SK-N-SH treated with all-trans-retinoic acid at 6 μM for 48 hours (cell line): ENCODE results near the gene NUB1.

Experiments
- ATAC-seq: fragments of 200-7000 bp; cut with Tn5 transposase; 3 replicates; pipeline ENCODE4 v1.9.1; 2020; ENCODE audit warnings: mild to moderate bottlenecking, moderate library complexity
- ARNTL ChIP-seq: fragments of 450-650 bp; formaldehyde crosslinking; IDR thresholded peaks from 2 replicates; pipeline ENCODE4 v1.5.0; 2020; ENCODE audit warnings: low read depth, mild to moderate bottlenecking, moderate library complexity, borderline replicate concordance
- BACH2 ChIP-seq: fragments of 250-450 bp; sonication (Bioruptor Pico); IDR thresholded peaks from 2 replicates; pipeline ENCODE4 v1.9.0; 2021; ENCODE audit warnings: mild to moderate bottlenecking, borderline replicate concordance
- CSDC2 ChIP-seq: fragments of 250-450 bp; sonication (Bioruptor Pico); IDR thresholded peaks from 2 replicates; pipeline ENCODE4 v1.5.0; 2020; ENCODE audit warnings: mild to moderate bottlenecking, moderate library complexity
- ESRRG ChIP-seq: fragments of 250-450 bp; sonication (Bioruptor Pico); IDR thresholded peaks from 2 replicates; pipeline ENCODE4 v1.6.1; 2021; ENCODE audit warnings: mild to moderate bottlenecking
- GLIS3 ChIP-seq: fragments of 250-450 bp; sonication (Bioruptor Pico); IDR thresholded peaks from 2 replicates; pipeline ENCODE4 v1.5.0; 2020; ENCODE audit warnings: mild to moderate bottlenecking, moderate library complexity
- ISL1 ChIP-seq: fragments of 250-450 bp; sonication (Bioruptor Pico); IDR thresholded peaks from 2 replicates; pipeline ENCODE4 v2.1.2; 2022; ENCODE audit warnings: mild to moderate bottlenecking, moderate library complexity
- OSR1 ChIP-seq: fragments of 250-450 bp; sonication (Bioruptor Pico); IDR thresholded peaks from 2 replicates; pipeline ENCODE4 v1.8.0; 2022; ENCODE audit warnings: moderate library complexity, mild to moderate bottlenecking, inconsistent platforms
- PPARA ChIP-seq: fragments of 250-450 bp; sonication (Bioruptor Pico); IDR thresholded peaks from 2 replicates; pipeline ENCODE4 v1.5.0; 2020; ENCODE audit warnings: mild to moderate bottlenecking, borderline replicate concordance
- RARB ChIP-seq: fragments of 250-450 bp; sonication (Bioruptor Pico); IDR thresholded peaks from 2 replicates; pipeline ENCODE4 v1.8.0; 2021; ENCODE audit warnings: mild to moderate bottlenecking, moderate library complexity
- SNAI2 ChIP-seq: fragments of 250-450 bp; sonication (Bioruptor Pico); IDR thresholded peaks from 2 replicates; pipeline ENCODE4 v1.5.0; 2020; ENCODE audit warnings: mild to moderate bottlenecking, moderate library complexity
- TCF4 ChIP-seq: fragments of 250-450 bp; sonication (Bioruptor Pico); IDR thresholded peaks from 2 replicates; pipeline ENCODE4 v1.8.0; 2021; ENCODE audit warnings: mild to moderate bottlenecking, moderate library complexity, borderline replicate concordance
- TOX ChIP-seq: fragments of 250-450 bp; sonication (Bioruptor Pico); IDR thresholded peaks from 2 replicates; pipeline ENCODE4 v1.8.0; 2021; ENCODE audit warnings: mild to moderate bottlenecking, moderate library complexity, borderline replicate concordance
- ZC3H10 ChIP-seq: fragments of 250-450 bp; sonication (Bioruptor Pico); IDR thresholded peaks from 2 replicates; pipeline ENCODE4 v1.5.1; 2021; ENCODE audit warnings: mild to moderate bottlenecking, moderate library complexity
- ZFP3 ChIP-seq: fragments of 250-450 bp; sonication (Bioruptor Pico); IDR thresholded peaks from 2 replicates; pipeline ENCODE4 v1.5.0; 2020; ENCODE audit warnings: mild to moderate bottlenecking, moderate library complexity
- ZFP30 ChIP-seq: fragments of 450-650 bp; formaldehyde crosslinking; IDR thresholded peaks from 2 replicates; pipeline ENCODE4 v1.5.0; 2022; ENCODE audit warnings: mild to moderate bottlenecking, moderate library complexity
- ZNF565 ChIP-seq: fragments of 450-650 bp; formaldehyde crosslinking; conservative IDR thresholded peaks from 2 replicates; pipeline ENCODE4 v1.5.0; 2020; ENCODE audit warnings: low read depth, mild to moderate bottlenecking, moderate library complexity
- ZNF70 ChIP-seq: fragments of 450-650 bp; formaldehyde crosslinking; IDR thresholded peaks from 2 replicates; pipeline ENCODE4 v1.5.0; 2020; ENCODE audit warnings: mild to moderate bottlenecking, moderate library complexity
- ZNF8 ChIP-seq: fragments of 450-650 bp; formaldehyde crosslinking; IDR thresholded peaks from 2 replicates; pipeline ENCODE4 v1.5.0; 2020; ENCODE audit warnings: mild to moderate bottlenecking, moderate library complexity
- TF ChIP-seq, protein P1 (sequence below): fragments of 250-450 bp; sonication (Bioruptor Pico); IDR thresholded peaks from 2 replicates; pipeline ENCODE4 v1.5.1; 2020; ENCODE audit warnings: low read depth, mild to moderate bottlenecking, moderate library complexity
- TF ChIP-seq, protein P2 (sequence below): fragments of 250-450 bp; sonication (Bioruptor Pico); IDR thresholded peaks from 2 replicates; pipeline ENCODE4 v1.8.0; 2020; ENCODE audit warnings: mild to moderate bottlenecking, moderate library complexity, borderline replicate concordance
- TF ChIP-seq, protein P3 (sequence below): fragments of 250-450 bp; sonication (Bioruptor Pico); IDR thresholded peaks from 2 replicates; pipeline ENCODE4 v1.8.0; 2021; ENCODE audit warnings: low read depth, mild to moderate bottlenecking, moderate library complexity, borderline replicate concordance
- TF ChIP-seq, protein P4 (sequence below): fragments of 250-450 bp; sonication (Bioruptor Pico); IDR thresholded peaks from 2 replicates; pipeline ENCODE4 v1.5.1; 2021; ENCODE audit warnings: mild to moderate bottlenecking, moderate library complexity
- TF ChIP-seq, protein P5 (sequence below): fragments of 250-450 bp; sonication (Bioruptor Pico); IDR thresholded peaks from 2 replicates; pipeline ENCODE4 v1.5.0; 2020; ENCODE audit warnings: mild to moderate bottlenecking, moderate library complexity

NUB1 gene

DNA sequence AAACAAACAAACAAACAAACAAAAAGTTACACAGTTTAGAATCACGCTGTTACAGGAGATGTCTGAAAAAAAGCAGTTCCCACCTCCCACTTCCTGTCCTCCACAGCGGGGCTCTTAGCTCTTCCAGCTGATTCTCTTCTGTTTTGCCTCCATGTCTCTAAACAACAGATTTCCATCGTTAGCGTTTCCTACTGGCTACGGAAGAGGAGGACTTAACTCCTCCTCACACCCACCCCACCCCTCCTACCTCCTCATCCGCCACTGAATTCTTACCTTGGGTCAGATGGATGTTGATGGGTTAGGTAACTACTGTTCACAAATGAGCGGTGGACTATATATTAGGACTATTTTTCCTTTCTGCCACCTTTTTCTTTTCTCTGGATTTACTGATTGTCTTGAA, 36.8 kb upstream of the NUB1 start (continued):
- TF ChIP-seq, protein P1, sequence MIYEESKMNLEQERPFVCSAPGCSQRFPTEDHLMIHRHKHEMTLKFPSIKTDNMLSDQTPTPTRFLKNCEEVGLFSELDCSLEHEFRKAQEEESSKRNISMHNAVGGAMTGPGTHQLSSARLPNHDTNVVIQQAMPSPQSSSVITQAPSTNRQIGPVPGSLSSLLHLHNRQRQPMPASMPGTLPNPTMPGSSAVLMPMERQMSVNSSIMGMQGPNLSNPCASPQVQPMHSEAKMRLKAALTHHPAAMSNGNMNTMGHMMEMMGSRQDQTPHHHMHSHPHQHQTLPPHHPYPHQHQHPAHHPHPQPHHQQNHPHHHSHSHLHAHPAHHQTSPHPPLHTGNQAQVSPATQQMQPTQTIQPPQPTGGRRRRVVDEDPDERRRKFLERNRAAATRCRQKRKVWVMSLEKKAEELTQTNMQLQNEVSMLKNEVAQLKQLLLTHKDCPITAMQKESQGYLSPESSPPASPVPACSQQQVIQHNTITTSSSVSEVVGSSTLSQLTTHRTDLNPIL (CRISPR knock-in tag), result no peak

DNA sequence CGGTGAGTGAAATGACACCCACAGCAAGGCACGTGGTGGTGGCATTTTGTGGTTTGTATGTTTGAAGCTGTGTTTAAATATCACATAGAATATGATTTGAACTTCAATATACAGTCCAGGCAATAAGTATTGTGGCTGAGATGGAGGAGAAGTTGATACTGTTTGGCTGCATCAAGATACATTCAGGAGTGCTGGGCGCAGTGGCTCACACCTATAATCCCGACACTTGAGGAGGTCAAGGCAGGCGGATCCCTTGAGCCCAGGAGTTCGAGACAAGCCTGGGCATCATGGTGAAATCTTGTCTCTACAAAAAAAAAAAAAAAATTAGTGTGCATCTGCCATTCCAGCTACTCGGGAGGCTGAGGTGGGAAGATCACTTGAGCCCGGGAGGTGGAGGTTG, 35.2 kb upstream of the NUB1 start:
- no peak for ATAC-seq
- TF ChIP-seq RARB (no peak), ZNF70 (CRISPR knock-in tag) (no peak), TOX (CRISPR knock-in tag) (no peak), SNAI2 (CRISPR knock-in tag) (no peak), PPARA (CRISPR knock-in tag) (no peak), OSR1 (CRISPR knock-in tag) (no peak), ISL1 (CRISPR knock-in tag) (no peak), ARNTL (CRISPR knock-in tag) (no peak), ZFP3 (CRISPR knock-in tag) (no peak), ZNF565 (CRISPR knock-in tag) (no peak), TCF4 (no peak), ZNF8 (CRISPR knock-in tag) (no peak), ZFP30 (CRISPR knock-in tag) (no peak), ESRRG (CRISPR knock-in tag) (no peak)
- TF ChIP-seq, protein P2, sequence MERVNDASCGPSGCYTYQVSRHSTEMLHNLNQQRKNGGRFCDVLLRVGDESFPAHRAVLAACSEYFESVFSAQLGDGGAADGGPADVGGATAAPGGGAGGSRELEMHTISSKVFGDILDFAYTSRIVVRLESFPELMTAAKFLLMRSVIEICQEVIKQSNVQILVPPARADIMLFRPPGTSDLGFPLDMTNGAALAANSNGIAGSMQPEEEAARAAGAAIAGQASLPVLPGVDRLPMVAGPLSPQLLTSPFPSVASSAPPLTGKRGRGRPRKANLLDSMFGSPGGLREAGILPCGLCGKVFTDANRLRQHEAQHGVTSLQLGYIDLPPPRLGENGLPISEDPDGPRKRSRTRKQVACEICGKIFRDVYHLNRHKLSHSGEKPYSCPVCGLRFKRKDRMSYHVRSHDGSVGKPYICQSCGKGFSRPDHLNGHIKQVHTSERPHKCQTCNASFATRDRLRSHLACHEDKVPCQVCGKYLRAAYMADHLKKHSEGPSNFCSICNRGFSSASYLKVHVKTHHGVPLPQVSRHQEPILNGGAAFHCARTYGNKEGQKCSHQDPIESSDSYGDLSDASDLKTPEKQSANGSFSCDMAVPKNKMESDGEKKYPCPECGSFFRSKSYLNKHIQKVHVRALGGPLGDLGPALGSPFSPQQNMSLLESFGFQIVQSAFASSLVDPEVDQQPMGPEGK (CRISPR knock-in tag), result no peak
- TF ChIP-seq, protein P3, sequence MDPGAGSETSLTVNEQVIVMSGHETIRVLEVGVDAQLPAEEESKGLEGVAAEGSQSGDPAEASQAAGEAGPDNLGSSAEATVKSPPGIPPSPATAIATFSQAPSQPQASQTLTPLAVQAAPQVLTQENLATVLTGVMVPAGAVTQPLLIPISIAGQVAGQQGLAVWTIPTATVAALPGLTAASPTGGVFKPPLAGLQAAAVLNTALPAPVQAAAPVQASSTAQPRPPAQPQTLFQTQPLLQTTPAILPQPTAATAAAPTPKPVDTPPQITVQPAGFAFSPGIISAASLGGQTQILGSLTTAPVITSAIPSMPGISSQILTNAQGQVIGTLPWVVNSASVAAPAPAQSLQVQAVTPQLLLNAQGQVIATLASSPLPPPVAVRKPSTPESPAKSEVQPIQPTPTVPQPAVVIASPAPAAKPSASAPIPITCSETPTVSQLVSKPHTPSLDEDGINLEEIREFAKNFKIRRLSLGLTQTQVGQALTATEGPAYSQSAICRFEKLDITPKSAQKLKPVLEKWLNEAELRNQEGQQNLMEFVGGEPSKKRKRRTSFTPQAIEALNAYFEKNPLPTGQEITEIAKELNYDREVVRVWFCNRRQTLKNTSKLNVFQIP (CRISPR knock-in tag), result no peak
- TF ChIP-seq, protein P4, sequence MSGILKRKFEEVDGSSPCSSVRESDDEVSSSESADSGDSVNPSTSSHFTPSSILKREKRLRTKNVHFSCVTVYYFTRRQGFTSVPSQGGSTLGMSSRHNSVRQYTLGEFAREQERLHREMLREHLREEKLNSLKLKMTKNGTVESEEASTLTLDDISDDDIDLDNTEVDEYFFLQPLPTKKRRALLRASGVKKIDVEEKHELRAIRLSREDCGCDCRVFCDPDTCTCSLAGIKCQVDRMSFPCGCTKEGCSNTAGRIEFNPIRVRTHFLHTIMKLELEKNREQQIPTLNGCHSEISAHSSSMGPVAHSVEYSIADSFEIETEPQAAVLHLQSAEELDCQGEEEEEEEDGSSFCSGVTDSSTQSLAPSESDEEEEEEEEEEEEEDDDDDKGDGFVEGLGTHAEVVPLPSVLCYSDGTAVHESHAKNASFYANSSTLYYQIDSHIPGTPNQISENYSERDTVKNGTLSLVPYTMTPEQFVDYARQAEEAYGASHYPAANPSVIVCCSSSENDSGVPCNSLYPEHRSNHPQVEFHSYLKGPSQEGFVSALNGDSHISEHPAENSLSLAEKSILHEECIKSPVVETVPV (CRISPR knock-in tag), result no peak
- TF ChIP-seq, protein P1 (CRISPR knock-in tag), result no peak

DNA sequence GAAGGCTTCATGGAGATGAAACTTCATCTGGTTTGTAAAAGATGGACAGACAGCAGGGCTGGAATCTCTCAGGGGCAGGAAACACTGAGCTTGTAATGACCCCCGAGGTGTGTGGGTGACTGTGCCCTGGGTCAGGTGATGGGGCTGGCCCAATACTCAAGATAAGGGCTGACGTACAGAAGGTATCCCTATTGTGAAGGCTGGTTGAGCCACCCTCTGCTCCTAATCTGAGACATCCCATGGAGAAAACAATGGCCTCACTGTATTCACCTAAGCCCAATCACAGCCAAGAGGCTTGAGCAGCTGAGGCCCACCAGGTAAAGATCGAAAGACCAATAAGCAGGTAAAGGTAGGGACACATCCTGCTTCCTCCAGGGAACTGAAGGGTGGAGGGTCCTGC, 34.8 kb upstream of the NUB1 start:
- ATAC-seq, result no peak
- TF ChIP-seq PPARA (CRISPR knock-in tag) (no peak), GLIS3 (no peak), CSDC2 (no peak), ZC3H10 (CRISPR knock-in tag) (no peak), BACH2 (CRISPR knock-in tag) (no peak), ESRRG (CRISPR knock-in tag) (no peak), SNAI2 (CRISPR knock-in tag) (no peak), TCF4 (no peak), ZNF8 (CRISPR knock-in tag) (no peak), TOX (CRISPR knock-in tag) (no peak), OSR1 (CRISPR knock-in tag) (no peak), ISL1 (CRISPR knock-in tag) (no peak), ARNTL (CRISPR knock-in tag) (no peak)
- TF ChIP-seq, protein P2 (CRISPR knock-in tag), result no peak
- TF ChIP-seq, protein P4 (CRISPR knock-in tag), result no peak
- TF ChIP-seq, protein P5, sequence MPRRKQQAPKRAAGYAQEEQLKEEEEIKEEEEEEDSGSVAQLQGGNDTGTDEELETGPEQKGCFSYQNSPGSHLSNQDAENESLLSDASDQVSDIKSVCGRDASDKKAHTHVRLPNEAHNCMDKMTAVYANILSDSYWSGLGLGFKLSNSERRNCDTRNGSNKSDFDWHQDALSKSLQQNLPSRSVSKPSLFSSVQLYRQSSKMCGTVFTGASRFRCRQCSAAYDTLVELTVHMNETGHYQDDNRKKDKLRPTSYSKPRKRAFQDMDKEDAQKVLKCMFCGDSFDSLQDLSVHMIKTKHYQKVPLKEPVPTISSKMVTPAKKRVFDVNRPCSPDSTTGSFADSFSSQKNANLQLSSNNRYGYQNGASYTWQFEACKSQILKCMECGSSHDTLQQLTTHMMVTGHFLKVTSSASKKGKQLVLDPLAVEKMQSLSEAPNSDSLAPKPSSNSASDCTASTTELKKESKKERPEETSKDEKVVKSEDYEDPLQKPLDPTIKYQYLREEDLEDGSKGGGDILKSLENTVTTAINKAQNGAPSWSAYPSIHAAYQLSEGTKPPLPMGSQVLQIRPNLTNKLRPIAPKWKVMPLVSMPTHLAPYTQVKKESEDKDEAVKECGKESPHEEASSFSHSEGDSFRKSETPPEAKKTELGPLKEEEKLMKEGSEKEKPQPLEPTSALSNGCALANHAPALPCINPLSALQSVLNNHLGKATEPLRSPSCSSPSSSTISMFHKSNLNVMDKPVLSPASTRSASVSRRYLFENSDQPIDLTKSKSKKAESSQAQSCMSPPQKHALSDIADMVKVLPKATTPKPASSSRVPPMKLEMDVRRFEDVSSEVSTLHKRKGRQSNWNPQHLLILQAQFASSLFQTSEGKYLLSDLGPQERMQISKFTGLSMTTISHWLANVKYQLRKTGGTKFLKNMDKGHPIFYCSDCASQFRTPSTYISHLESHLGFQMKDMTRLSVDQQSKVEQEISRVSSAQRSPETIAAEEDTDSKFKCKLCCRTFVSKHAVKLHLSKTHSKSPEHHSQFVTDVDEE (CRISPR knock-in tag), result no peak
